B cell (primary cell): ENCODE results near the gene CDK5R2.

Source experiments
- EZH2 ChIP-seq: IDR thresholded peaks from 2 replicates; pipeline ENCODE4 v1.6.1; 2012; ENCODE audit warnings: borderline replicate concordance, low read depth, mild to moderate bottlenecking, moderate library complexity, low read length; ENCODE audit not compliant: insufficient read depth, poor library complexity, severe bottlenecking
- TF ChIP-seq, protein P1 (sequence below): fragments of 200-600 bp; IDR thresholded peaks from one replicate; pipeline ENCODE4 v1.8.0; 2022; ENCODE audit warnings: antibody characterized with exemption, mild to moderate bottlenecking

DNA sequence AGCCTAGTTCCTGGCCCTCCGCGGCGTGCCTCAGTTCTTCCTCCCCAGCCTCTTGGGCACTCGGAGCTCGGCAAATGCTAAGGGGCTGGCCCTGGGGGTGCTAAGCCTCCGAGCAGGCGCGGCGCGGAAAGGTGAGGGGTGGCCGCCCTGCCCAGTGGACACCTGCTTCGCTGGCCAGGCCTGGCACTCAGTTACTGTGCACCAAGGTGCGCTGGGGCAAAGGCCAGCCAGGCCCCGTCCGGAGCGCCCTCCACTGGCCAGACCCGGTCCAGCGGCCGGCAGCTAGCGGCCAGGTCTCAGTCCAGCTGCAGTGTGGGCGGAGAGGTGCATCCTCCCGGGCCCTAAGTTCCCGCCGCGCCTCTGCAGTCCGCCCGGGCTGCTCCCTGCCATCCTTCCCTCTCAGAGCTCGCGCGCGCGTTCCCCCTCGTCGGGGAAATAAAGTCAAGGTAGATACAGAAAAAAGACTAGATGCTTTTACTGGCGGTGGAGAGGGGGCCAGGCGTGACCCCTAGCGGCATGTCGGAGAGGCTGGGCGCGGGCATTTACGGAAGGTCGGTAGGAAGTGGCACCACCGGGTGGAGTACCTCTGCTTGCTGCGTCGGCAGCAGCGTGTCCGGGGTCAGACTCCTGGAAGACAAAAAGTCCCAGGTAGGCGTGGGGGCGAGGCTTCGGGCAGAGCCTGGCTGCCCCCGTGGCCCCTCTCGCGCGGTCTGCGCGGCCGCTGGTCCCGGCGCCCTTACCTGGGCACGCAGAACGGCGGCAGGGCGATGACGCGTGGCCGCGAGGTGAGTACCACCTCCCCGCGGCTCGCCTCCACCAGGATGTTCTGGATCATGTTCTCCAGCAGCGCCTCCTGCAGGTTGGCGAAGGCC, 43.2 kb downstream of the CDK5R2 start:
- TF ChIP-seq EZH2, result peak; percentile 34
- TF ChIP-seq, protein P1, sequence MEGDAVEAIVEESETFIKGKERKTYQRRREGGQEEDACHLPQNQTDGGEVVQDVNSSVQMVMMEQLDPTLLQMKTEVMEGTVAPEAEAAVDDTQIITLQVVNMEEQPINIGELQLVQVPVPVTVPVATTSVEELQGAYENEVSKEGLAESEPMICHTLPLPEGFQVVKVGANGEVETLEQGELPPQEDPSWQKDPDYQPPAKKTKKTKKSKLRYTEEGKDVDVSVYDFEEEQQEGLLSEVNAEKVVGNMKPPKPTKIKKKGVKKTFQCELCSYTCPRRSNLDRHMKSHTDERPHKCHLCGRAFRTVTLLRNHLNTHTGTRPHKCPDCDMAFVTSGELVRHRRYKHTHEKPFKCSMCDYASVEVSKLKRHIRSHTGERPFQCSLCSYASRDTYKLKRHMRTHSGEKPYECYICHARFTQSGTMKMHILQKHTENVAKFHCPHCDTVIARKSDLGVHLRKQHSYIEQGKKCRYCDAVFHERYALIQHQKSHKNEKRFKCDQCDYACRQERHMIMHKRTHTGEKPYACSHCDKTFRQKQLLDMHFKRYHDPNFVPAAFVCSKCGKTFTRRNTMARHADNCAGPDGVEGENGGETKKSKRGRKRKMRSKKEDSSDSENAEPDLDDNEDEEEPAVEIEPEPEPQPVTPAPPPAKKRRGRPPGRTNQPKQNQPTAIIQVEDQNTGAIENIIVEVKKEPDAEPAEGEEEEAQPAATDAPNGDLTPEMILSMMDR, result no peak
